Panc1 (cell line): ENCODE measurements around the gene RGS14. TPM values are rescaled to one million over a fixed set of nuclear protein-coding genes. Genes with fewer than 3 reads are reported as not detected.

ENCODE experiments used
- ATAC-seq: fragments of 200-7000 bp; cut with Tn5 transposase; 2 replicates; pipeline ENCODE4 v1.9.1; 2020; ENCODE audit warnings: mild to moderate bottlenecking, moderate library complexity
- BruUV-seq: library from RNA; stranded (reverse); fragments of 400-500 nt; replicated peaks from 2 replicates; lab custom pipeline; 2021; lab: Mats Ljungman, UMichigan
- CTCF ChIA-PET: fragments of 300-600 bp; sonication (Branson Sonifier 250); formaldehyde crosslinking; loops from one replicate; lab custom pipeline; 2022; ENCODE audit warnings: antibody characterized with exemption; lab: Charles Lee
- POLR2A ChIA-PET: fragments of 300-600 bp; sonication (Branson Sonifier 250); formaldehyde crosslinking; loops from one replicate; lab custom pipeline; 2022; ENCODE audit warnings: antibody characterized with exemption; lab: Charles Lee
- DNase-seq: peaks from one replicate; pipeline ENCODE4 v3.0.0-alpha.2; 2010; ENCODE audit warnings: low read depth, low spot score
- H3K27ac ChIP-seq: 2 replicates; pipeline ENCODE4 v1.5.1; 2011; ENCODE audit warnings: mild to moderate bottlenecking, low read length, inconsistent platforms
- H3K27me3 ChIP-seq: fragments of 200-500 bp; sonication (Bioruptor generic); 2 replicates; pipeline ENCODE4 v1.6.0; 2014; ENCODE audit warnings: low read length, inconsistent platforms; ENCODE audit not compliant: control insufficient read depth, insufficient read depth
- H3K36me3 ChIP-seq: fragments of 200-500 bp; sonication (Bioruptor generic); 2 replicates; pipeline ENCODE4 v1.5.1; 2014; ENCODE audit warnings: inconsistent platforms, mild to moderate bottlenecking, low read length, moderate library complexity; ENCODE audit not compliant: control insufficient read depth, insufficient read depth
- H3K4me1 ChIP-seq: 2 replicates; pipeline ENCODE4 v1.5.1; 2011; ENCODE audit warnings: inconsistent platforms, mild to moderate bottlenecking, low read length, moderate library complexity; ENCODE audit not compliant: control insufficient read depth, insufficient read depth
- H3K4me3 ChIP-seq, 2 experiments: 2 replicates each; pipeline ENCODE4 v1.5.1; 2011 to 2012; ENCODE audit warnings: low read depth in 2 of 2, low read length in 2 of 2, mild to moderate bottlenecking in 2 of 2, inconsistent platforms in 1 of 2, moderate library complexity in 1 of 2
- H3K9me3 ChIP-seq: fragments of 200-500 bp; sonication (Bioruptor generic); 2 replicates; pipeline ENCODE4 v1.5.1; 2014; ENCODE audit warnings: low read depth, mild to moderate bottlenecking, inconsistent platforms, low read length, moderate library complexity; ENCODE audit not compliant: control insufficient read depth, insufficient read depth
- CTCF ChIP-seq: fragments of 450-650 bp; IDR thresholded peaks from 2 replicates; pipeline ENCODE4 v1.5.1; 2017; ENCODE audit warnings: mild to moderate bottlenecking
- POLR2AphosphoS5 ChIP-seq: IDR thresholded peaks from 2 replicates; pipeline ENCODE4 v1.6.1; 2012; ENCODE audit warnings: mild to moderate bottlenecking, low read depth, low read length, moderate library complexity
- REST ChIP-seq, 2 experiments: IDR thresholded peaks; 2 replicates each; pipeline ENCODE4 v1.6.1; 2011 to 2012; ENCODE audit warnings: low read depth in 2 of 2, control low read depth in 1 of 2, low read length in 1 of 2, mild to moderate bottlenecking in 1 of 2, moderate library complexity in 1 of 2; ENCODE audit not compliant: insufficient read depth in 1 of 2
- SIN3A ChIP-seq: IDR thresholded peaks from 2 replicates; pipeline ENCODE4 v1.6.1; 2012; ENCODE audit warnings: low read depth, mild to moderate bottlenecking, low read length, moderate library complexity, borderline replicate concordance; ENCODE audit not compliant: insufficient read depth
- TCF7L2 ChIP-seq: IDR thresholded peaks from 2 replicates; pipeline ENCODE4 v1.6.1; 2011; ENCODE audit warnings: mild to moderate bottlenecking, low read depth, low read length, inconsistent platforms
- in situ Hi-C: cut with HindIII; loops from 2 replicates; pipeline ENCODE4 v1.10.0; 2016; ENCODE audit warnings: low sequenced_read_pairs, low pct_unique_long_range_greater_than_20kb
- intact Hi-C: fragments of 100-400 bp; cut with micrococcal nuclease; formaldehyde crosslinking; loops from one replicate; pipeline ENCODE4 v1.10.0; 2022; ENCODE audit not compliant: unreplicated experiment
- total RNA-seq: library from RNA; stranded (reverse); gene quantifications from one replicate; pipeline ENCODE4 v1.2.1, GENCODE V29; 2021; ENCODE audit not compliant: unreplicated experiment

Gene RGS14
- total RNA-seq, 1 experiment from 2014 or later = 13.5 TPM

- intact Hi-C loops = no loop called here
- no TSS peak for BruUV-seq
- in situ Hi-C loops = no loop called here
- ATAC-seq (no peak), DNase-seq (no peak)
- Histone ChIP-seq H3K27ac (no peak overlapping the region), H3K4me3 (no peak overlapping the region), H3K4me1 (peaks cover 12% of the 10 kb centered on the region), H3K9me3 (no peaks in the 10 kb centered on the region), H3K27me3 (no peaks in the 10 kb centered on the region), H3K36me3 (no peaks in the 10 kb centered on the region)
- POLR2A ChIA-PET = no interaction called here
- TF ChIP-seq POLR2AphosphoS5 = no peak
- TF ChIP-seq SIN3A = no peak
- no peak for TF ChIP-seq REST (IDR thresholded peaks at IDR 0.05; ENCODE audit: insufficient read depth in 1 of 2, low read depth in 2 of 2, low read length in 1 of 2)
- TF ChIP-seq TCF7L2 = no peak
- no peak for TF ChIP-seq CTCF
- CTCF ChIA-PET = interaction anchor here (0.6 kb wide), 1 partner anchor 347 kb away, joined by 3 read pairs; no protein-coding TSS in a partner anchor
Measured at GRCh38 chr5:177354711-177355110, 3.0 kb upstream of the RGS14 start.

GRCh38 chr5:177355162-177355867 lies 2.4 kb upstream of the RGS14 start:
- H3K27ac ChIP-seq = no peak overlapping the region
- no peak overlapping the region for H3K4me3 ChIP-seq
- DNase-seq (no peak), ATAC-seq (no peak)
- intact Hi-C loops (no loop called here), in situ Hi-C loops (no loop called here)
- no peaks in the 10 kb centered on the region for H3K36me3 ChIP-seq
- H3K9me3 ChIP-seq = no peaks in the 10 kb centered on the region
- ChIA-PET POLR2A (no interaction called here), CTCF (no interaction called here)
- TF ChIP-seq REST (IDR thresholded peaks at IDR 0.05; ENCODE audit: insufficient read depth in 1 of 2, low read depth in 2 of 2, low read length in 1 of 2) (no peak), POLR2AphosphoS5 (no peak), CTCF (no peak), SIN3A (no peak), TCF7L2 (no peak)
- no TSS peak for BruUV-seq
- H3K4me1 ChIP-seq = peaks cover 6% of the 10 kb centered on the region
- no peaks in the 10 kb centered on the region for H3K27me3 ChIP-seq
